Activated CD4-positive, alpha-beta T cell treated with anti-CD3 and anti-CD28 coated beads for 36 hours (primary cell): ENCODE results near the gene ZDHHC3. TPM values are rescaled to one million over a fixed set of nuclear protein-coding genes. Genes with fewer than 3 reads are reported as not detected.
"Not testable (repeated sequence)": the region's sequence is repeated elsewhere in the genome, so short reads cannot be mapped to it uniquely, and the experiment has no call there.

Experiments
- ATAC-seq: fragments of 200-7000 bp; cut with Tn5 transposase; one replicate; pipeline ENCODE4 v1.10.0; 2021; ENCODE audit warnings: mild to moderate bottlenecking, moderate library complexity
- CTCF ChIA-PET: fragments of 350-600 bp; sonication (Branson Sonifier 250); formaldehyde crosslinking; loops from one replicate; lab custom pipeline; 2021; ENCODE audit warnings: antibody characterized with exemption; lab: Charles Lee
- POLR2A ChIA-PET: fragments of 350-600 bp; sonication (Branson Sonifier 250); formaldehyde crosslinking; loops from one replicate; lab custom pipeline; 2021; ENCODE audit warnings: antibody characterized with exemption, inconsistent platforms; lab: Charles Lee
- DNase-seq: peaks from one replicate; pipeline ENCODE4 v3.0.0-alpha.2; 2020
- H3K27ac Mint-ChIP-seq: one replicate; pipeline ENCODE4 v1.8.0; 2021; ENCODE audit warnings: mixed read lengths
- H3K27me3 Mint-ChIP-seq: one replicate; pipeline ENCODE4 v1.8.0; 2021; ENCODE audit warnings: mixed read lengths
- H3K36me3 Mint-ChIP-seq: one replicate; pipeline ENCODE4 v1.8.0; 2021; ENCODE audit warnings: low read depth, mixed read lengths
- H3K4me1 Mint-ChIP-seq: one replicate; pipeline ENCODE4 v1.8.0; 2021; ENCODE audit warnings: mixed read lengths
- H3K4me3 Mint-ChIP-seq: one replicate; pipeline ENCODE4 v1.8.0; 2021; ENCODE audit warnings: mild to moderate bottlenecking, moderate library complexity, mixed read lengths
- H3K9me3 Mint-ChIP-seq: one replicate; pipeline ENCODE4 v1.8.0; 2021; ENCODE audit warnings: low read depth, mixed read lengths
- intact Hi-C, 2 experiments: fragments of 100-400 bp; cut with DNase I in 1 of 2; cut with micrococcal nuclease in 1 of 2; formaldehyde crosslinking; loops; one replicate each; pipeline versions ENCODE4 v1.14.2 to v1.15.1; 2022 to 2024; cut with DNase I, micrococcal nuclease
- total RNA-seq, 2 experiments: library from RNA; stranded (reverse); gene quantifications; one replicate each; pipeline ENCODE4 v1.2.3, GENCODE V29; 2021

The ZDHHC3 gene
- total RNA-seq, 2 experiments from 2014 or later: 31.9 to 32.9 TPM

DNA sequence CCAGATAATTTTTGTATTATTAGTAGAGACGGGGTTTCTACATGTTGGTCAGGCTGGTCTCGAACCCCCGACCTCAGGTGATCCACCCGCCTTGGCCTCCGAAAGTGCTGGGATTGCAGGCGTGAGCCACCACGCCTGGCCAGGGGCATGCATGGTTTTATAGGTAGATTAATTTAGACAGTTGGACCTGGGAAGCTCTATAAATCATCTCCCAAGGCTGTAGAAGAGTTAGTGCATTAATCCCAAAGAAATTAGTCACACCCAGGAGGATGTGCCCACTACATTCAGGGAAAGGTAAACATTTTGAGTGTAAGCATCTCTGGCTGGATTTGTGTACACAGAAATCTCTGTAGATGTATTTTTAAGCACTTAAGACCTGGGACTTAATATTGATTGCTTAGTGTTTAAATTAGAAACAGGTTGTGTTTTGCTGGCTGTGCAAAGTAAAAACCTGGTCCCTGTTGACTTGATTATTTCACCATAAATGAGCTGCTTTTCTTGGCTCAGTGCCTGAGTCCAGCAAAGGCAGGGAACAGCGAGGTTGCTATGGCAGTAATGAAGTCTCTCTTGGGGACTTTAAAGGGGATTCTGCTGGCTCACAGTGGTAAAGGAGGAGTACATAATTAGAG, 19.3 kb upstream of the ZDHHC3 start:
- CTCF ChIA-PET: interaction anchor here (1.2 kb wide), 1 partner anchor 665 kb away, joined by 3 read pairs; no protein-coding TSS in a partner anchor
- H3K4me3 Mint-ChIP-seq: no peak overlapping the region
- H3K4me1 Mint-ChIP-seq: peaks cover 57% of the 10 kb centered on the region
- intact Hi-C loops: no loop called here
- POLR2A ChIA-PET: no interaction called here
- no peaks in the 10 kb centered on the region for H3K9me3 Mint-ChIP-seq
- H3K27me3 Mint-ChIP-seq: no peaks in the 10 kb centered on the region
- ATAC-seq (no peak), DNase-seq (no peak)
- peak overlapping the region; percentile 49 for H3K27ac Mint-ChIP-seq
- H3K36me3 Mint-ChIP-seq: peaks cover 69% of the 10 kb centered on the region

DNA sequence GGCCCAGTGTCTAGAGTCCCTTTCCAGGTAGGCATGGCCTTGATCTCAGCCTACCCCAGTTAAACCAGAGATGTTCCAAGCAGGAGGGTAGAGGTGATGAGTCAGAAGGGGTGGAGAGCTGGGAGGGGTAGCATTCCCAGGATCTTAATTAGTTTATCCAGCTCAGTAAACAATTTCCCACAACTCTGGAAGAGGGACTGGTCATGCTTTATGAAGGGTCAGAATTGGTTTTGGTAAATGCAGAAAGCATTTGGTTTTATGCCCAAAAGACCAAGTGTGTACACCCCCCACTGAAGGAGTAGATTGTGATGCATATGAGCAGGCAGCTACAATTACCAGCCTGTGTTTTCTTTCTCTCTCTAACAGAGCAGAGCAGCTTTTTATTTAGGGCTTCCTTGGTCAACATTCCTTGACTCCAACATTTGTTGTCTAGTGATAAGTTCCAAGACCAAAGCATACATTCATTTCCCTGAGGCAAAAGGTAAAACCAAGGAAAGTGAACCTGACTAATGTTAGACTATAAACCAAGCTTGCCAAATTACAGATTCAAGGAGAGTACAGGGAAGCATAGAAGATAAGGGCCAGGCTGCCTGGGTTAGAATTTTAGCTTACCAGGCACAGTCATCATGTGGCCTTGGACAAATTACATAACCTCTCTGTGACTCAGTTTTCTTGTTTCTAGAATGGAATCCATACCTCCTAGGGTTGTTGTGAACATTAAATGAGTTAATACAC, 17.7 kb upstream of the ZDHHC3 start:
- CTCF ChIA-PET: interaction anchor here (0.6 to 2.5 kb wide), 6 partner anchors 8 to 44 kb away, joined by 3 to 11 read pairs (median 3); no protein-coding TSS in a partner anchor
- Mint-ChIP-seq H3K4me3 (no peak overlapping the region), H3K27me3 (no peaks in the 10 kb centered on the region), H3K27ac (no peak overlapping the region), H3K4me1 (peaks cover 57% of the 10 kb centered on the region), H3K9me3 (no peaks in the 10 kb centered on the region), H3K36me3 (peaks cover 71% of the 10 kb centered on the region)
- DNase-seq: no peak
- intact Hi-C loops: no loop called here
- no peak for ATAC-seq
- POLR2A ChIA-PET: interaction anchor here (0.6 to 0.7 kb wide), 2 partner anchors 259 to 1254 kb away, joined by 3 to 6 read pairs; no protein-coding TSS in a partner anchor

DNA sequence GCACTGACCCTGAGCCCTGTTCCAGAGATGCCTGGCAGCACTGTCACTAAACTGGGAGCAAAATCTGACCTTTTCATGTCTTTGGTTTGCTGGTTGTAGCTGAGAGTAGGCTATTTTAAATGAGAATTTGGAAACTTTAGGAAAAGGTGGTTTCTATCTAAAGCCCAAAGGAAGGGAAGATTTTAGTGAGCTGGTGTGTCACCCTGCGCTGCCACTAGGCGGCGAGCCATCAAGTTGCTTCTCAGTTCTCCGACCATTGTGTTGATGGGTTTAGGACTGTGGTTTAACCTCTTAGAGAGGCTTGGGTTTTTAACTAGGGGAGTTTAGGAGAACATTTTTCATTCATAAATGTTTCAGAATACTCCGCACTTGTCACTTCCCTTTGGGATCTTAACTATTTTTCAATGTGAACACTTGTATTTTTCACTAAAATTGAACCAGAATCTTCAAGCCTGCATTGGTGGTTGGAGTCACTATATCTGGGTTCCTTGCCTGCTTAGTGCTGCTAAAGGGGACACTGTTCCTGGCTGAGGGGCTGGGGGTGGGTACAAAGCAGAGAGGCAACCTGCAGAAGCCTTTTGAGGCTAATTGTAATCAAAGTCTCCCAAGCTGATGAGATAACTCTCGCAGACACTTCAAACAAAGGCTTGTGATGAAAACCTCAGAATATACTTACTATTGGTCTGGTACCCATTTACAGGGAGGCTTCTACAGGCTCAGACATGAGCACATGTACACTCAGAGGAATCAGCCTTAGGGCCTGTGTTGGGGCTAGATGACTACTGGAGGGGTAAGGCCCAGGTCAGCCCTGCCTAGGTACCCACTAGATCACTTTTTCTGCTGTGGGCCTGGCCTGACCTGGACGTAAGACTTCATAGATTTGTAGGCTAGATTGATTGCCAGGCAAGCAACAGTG, 16.8 kb upstream of the ZDHHC3 start:
- intact Hi-C loops: no loop called here
- POLR2A ChIA-PET: interaction anchor here (1.1 kb wide), 1 partner anchor 16 kb away, joined by 3 read pairs; the partner anchor contains the start of gene EXOSC7

DNA sequence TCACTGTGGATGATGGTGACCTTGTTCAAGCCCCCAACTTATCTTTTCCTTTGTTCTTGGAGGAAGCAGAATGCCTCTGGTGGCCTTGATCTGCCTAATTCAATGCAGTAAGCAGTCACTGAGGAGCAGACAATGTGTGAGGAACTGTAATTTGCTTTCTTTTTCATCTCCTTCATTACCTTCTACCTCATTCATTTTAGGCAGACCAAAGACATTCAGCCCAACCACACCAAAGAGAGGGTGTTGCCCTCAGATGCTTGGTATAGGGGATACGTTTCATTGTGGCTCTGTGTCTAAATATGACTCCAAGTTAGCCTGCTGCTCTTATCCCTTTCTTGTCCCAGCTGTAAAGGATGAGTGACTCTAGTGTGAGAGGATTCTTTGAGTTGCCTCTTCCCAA, 15.4 kb upstream of the ZDHHC3 start:
- no peak for DNase-seq
- ATAC-seq: no peak
- intact Hi-C loops: no loop called here
- no peak overlapping the region for H3K27ac Mint-ChIP-seq
- no peaks in the 10 kb centered on the region for H3K27me3 Mint-ChIP-seq
- no peaks in the 10 kb centered on the region for H3K9me3 Mint-ChIP-seq
- H3K36me3 Mint-ChIP-seq: peaks cover 55% of the 10 kb centered on the region
- H3K4me1 Mint-ChIP-seq: peaks cover 52% of the 10 kb centered on the region
- POLR2A ChIA-PET: interaction anchor here (1.1 kb wide), 1 partner anchor 15 kb away, joined by 3 read pairs; the partner anchor contains the start of gene EXOSC7
- no peak overlapping the region for H3K4me3 Mint-ChIP-seq
- CTCF ChIA-PET: interaction anchor here (1.4 to 1.9 kb wide), 3 partner anchors 9 to 45 kb away, joined by 3 to 16 read pairs (median 10); partner anchors contain the start of genes EXOSC7 and ZDHHC3

More for the DNA sequence above, 16.8 kb upstream of the ZDHHC3 start:
- Mint-ChIP-seq H3K4me3 (no peak overlapping the region), H3K9me3 (no peaks in the 10 kb centered on the region), H3K27ac (no peak overlapping the region), H3K27me3 (no peaks in the 10 kb centered on the region), H3K4me1 (peaks cover 57% of the 10 kb centered on the region), H3K36me3 (peaks cover 68% of the 10 kb centered on the region)
- ATAC-seq: no peak
- DNase-seq: peak; percentile 51
- CTCF ChIA-PET: interaction anchor here (0.6 to 2.5 kb wide), 11 partner anchors 9 to 176 kb away, joined by 3 to 16 read pairs (median 3); partner anchors contain the start of genes EXOSC7 and ZDHHC3

DNA sequence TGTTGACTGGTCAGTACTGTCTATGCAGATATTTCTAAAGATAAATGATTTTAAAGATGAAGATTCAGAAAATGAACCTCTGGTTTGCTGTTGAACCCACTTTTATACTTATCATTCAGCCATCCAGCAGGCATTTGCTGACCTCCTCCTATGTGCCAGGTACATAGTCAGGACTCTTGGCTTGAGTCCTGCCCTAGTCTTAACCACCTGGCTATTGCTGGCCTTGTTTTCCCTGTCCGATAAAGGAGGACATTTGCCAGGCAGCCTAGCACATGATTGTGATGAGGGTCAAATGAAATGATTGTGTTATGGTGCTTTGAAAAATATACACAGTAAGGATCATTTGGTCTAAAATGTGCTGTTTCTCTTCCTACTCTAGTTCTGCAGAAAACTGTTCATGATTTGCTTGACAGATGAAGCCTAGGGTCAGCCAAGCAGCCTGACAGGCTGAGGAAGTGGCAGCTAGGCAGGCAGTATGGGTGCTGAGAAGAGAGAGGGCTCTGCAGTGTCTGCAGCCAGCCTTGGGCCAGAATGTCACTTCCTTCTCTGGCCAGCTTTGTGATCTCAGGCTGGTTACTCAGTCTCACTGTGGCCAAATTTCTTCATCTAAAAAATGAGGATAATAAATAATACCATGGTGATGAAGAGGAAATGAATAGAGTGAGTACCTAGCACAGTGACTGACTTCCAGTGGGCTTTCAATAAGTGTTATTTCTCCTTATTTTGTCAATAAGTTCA, 13.8 kb upstream of the ZDHHC3 start:
- intact Hi-C loops: no loop called here
- Mint-ChIP-seq H3K4me1 (peaks cover 45% of the 10 kb centered on the region), H3K27me3 (no peaks in the 10 kb centered on the region), H3K9me3 (no peaks in the 10 kb centered on the region), H3K27ac (no peak overlapping the region), H3K36me3 (peaks cover 57% of the 10 kb centered on the region), H3K4me3 (no peak overlapping the region)
- ATAC-seq (no peak), DNase-seq (no peak)
- ChIA-PET POLR2A (no interaction called here), CTCF (interaction anchor here (0.6 to 3.8 kb wide), 5 partner anchors 8 to 47 kb away, joined by 3 to 34 read pairs (median 3); partner anchors contain the start of genes EXOSC7 and ZDHHC3)

DNA sequence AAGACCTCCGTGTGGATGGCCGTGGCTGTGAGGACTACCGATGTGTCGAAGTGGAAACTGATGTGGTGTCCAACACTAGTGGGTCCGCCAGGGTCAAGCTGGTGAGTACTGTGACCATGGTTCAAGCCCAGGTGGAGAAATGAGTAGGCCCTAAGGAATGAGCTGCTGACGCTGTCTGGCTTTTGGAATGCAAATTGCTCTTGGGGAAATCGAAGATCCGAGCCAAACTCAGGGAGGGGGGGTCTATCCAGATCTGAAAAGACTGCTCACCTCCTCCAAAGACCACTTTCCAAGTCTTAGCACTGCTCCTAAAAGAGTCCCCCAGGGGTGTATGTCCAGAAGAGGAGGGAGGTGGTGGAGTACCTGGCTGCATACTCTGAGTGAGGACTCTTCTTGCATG, 13.2 kb upstream of the ZDHHC3 start:
- no peak overlapping the region for H3K27ac Mint-ChIP-seq
- no peaks in the 10 kb centered on the region for H3K9me3 Mint-ChIP-seq
- ATAC-seq: no peak
- peaks cover 53% of the 10 kb centered on the region for H3K36me3 Mint-ChIP-seq
- ChIA-PET POLR2A (no interaction called here), CTCF (interaction anchor here (0.6 to 3.8 kb wide), 4 partner anchors 9 to 75 kb away, joined by 3 to 34 read pairs (median 3); partner anchors contain the start of genes EXOSC7 and ZDHHC3)
- H3K4me1 Mint-ChIP-seq: peaks cover 41% of the 10 kb centered on the region
- no peak for DNase-seq
- intact Hi-C loops: no loop called here
- H3K4me3 Mint-ChIP-seq: no peak overlapping the region
- no peaks in the 10 kb centered on the region for H3K27me3 Mint-ChIP-seq

DNA sequence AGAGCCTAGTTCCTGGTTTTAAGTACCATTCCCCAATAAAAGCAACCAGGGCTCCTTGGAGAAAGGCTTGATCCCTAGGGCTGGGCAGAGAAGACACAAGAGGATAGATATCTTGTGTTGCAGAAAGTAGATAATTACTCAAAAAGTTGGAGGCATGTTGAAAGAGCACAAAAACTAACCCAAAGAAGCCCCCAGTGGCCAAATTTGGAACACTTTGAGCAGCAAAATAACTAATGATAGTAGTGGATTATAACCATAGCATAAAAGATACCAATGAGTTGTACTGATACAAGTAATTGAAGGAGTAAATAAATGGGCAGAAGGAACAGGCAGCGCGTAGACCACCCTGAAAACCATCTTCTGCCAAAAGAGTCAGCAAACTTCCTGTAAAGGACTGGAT, 12.1 kb upstream of the ZDHHC3 start:
- peaks cover 44% of the 10 kb centered on the region for H3K4me1 Mint-ChIP-seq
- intact Hi-C loops: no loop called here
- CTCF ChIA-PET: interaction anchor here (1.0 to 3.8 kb wide), 4 partner anchors 8 to 74 kb away, joined by 3 to 34 read pairs (median 3); partner anchors contain the start of genes EXOSC7 and ZDHHC3
- no peaks in the 10 kb centered on the region for H3K27me3 Mint-ChIP-seq
- peaks cover 47% of the 10 kb centered on the region for H3K36me3 Mint-ChIP-seq
- no peaks in the 10 kb centered on the region for H3K9me3 Mint-ChIP-seq
- POLR2A ChIA-PET: interaction anchor here (1.0 kb wide), 1 partner anchor 12 kb away, joined by 4 read pairs; the partner anchor contains the start of genes EXOSC7 and ZDHHC3
- H3K4me3 Mint-ChIP-seq: no peak overlapping the region
- ATAC-seq: no peak
- no peak overlapping the region for H3K27ac Mint-ChIP-seq
- DNase-seq: peak; percentile 24

DNA sequence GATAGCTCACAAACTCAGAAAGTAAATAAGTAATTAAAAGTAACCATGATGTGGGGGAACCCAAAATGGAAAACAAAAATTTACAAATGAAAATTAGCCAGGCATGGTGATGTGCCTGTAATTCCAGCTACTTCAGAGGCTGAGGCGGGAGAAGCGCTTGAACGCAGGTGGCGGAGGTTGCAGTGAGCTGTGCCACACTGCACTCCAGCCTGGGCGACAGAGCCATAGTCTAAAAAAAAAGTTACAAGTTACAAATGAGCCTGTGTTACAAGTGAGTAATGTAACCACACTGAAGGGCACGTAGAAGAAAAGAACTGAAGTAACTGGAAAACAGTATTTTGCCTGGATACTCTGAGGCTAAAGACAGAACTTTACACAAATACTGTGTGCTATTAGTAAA, 11.4 kb upstream of the ZDHHC3 start:
- no peak for DNase-seq
- CTCF ChIA-PET: interaction anchor here (0.6 to 3.8 kb wide), 6 partner anchors 9 to 481 kb away, joined by 3 to 34 read pairs (median 3); partner anchors contain the start of genes EXOSC7 and ZDHHC3
- no peak overlapping the region for H3K27ac Mint-ChIP-seq
- no peak for ATAC-seq
- H3K9me3 Mint-ChIP-seq: no peaks in the 10 kb centered on the region
- no peak overlapping the region for H3K4me3 Mint-ChIP-seq
- no peaks in the 10 kb centered on the region for H3K27me3 Mint-ChIP-seq
- H3K4me1 Mint-ChIP-seq: peaks cover 47% of the 10 kb centered on the region
- intact Hi-C loops: no loop called here
- H3K36me3 Mint-ChIP-seq: peaks cover 44% of the 10 kb centered on the region
- POLR2A ChIA-PET: interaction anchor here (1.0 kb wide), 1 partner anchor 12 kb away, joined by 4 read pairs; the partner anchor contains the start of genes EXOSC7 and ZDHHC3

DNA sequence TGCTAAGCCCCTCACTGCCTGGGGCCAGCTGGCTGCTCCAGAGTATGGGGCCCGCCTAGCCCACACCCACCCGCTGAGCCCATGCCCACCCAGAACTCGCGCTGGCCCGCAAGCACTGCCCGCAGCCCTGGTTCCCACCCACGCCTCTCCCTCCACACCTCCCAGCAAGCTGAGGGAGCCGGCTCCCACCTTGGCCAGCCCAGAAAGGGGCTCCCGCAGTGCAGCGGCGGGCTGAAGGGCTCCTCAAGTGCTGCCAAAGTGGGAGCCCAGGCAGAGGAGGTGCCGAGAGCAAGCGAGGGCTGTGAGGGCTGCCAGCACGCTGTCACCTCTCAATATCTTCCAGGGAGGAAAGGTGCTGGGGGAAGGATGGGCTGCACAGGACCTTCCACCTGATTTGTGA, 10.4 kb upstream of the ZDHHC3 start:
- H3K9me3 Mint-ChIP-seq, DNase-seq, H3K27ac Mint-ChIP-seq, ATAC-seq, H3K27me3 Mint-ChIP-seq, intact Hi-C loops, POLR2A ChIA-PET, H3K4me3 Mint-ChIP-seq: not testable (repeated sequence)
- CTCF ChIA-PET: interaction anchor here (1.5 to 3.8 kb wide), 2 partner anchors 9 to 24 kb away, joined by 3 to 34 read pairs; partner anchors contain the start of genes EXOSC7 and ZDHHC3
- H3K4me1 Mint-ChIP-seq: peaks cover 54% of the 10 kb centered on the region
- peaks cover 43% of the 10 kb centered on the region for H3K36me3 Mint-ChIP-seq

DNA sequence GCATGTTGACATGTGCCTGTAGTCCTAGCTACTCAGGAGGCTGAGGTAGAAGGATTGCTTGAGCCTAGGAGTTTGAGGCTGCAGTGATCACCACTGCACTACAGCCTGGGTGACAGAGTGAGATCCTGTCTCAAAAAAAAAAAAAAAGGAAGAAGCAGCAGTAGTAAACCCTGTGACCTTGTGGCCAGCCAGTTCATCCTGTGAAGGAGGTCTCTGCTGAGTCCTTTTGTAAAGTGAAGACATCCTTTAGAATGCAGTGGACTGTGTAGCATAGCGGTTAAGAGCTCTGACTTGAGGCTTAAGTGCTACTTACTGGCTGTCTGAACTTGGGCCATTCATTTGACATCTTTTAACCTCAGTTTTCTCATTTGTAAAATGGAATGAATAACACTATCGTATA, 8.4 kb upstream of the ZDHHC3 start:
- Mint-ChIP-seq H3K27me3 (no peaks in the 10 kb centered on the region), H3K9me3 (no peaks in the 10 kb centered on the region), H3K4me1 (peaks cover 64% of the 10 kb centered on the region), H3K36me3 (peaks cover 37% of the 10 kb centered on the region), H3K4me3 (no peak overlapping the region), H3K27ac (no peak overlapping the region)
- ATAC-seq (peak; percentile 26), DNase-seq (no peak)
- CTCF ChIA-PET: interaction anchor here (0.6 to 1.2 kb wide), 4 partner anchors 8 to 507 kb away, joined by 3 to 6 read pairs (median 4); partner anchors contain the start of genes EXOSC7 and ZDHHC3
- POLR2A ChIA-PET: interaction anchor here (0.6 to 0.7 kb wide), 3 partner anchors 12 to 535 kb away, joined by 3 to 4 read pairs (median 4); no protein-coding TSS in a partner anchor
- intact Hi-C loops: no loop called here
